Erythroblast (primary cell): Measurements from ENCODE around the gene ARHGEF6.

Experiments used
- GATA1 ChIP-seq: IDR thresholded peaks from 2 replicates; pipeline ENCODE4 v1.6.1; 2011; ENCODE audit warnings: low read depth, mild to moderate bottlenecking, control low read depth, low read length, moderate library complexity
- POLR2A ChIP-seq: IDR thresholded peaks from 2 replicates; pipeline ENCODE4 v1.6.1; 2011; ENCODE audit warnings: mild to moderate bottlenecking, low read length

DNA sequence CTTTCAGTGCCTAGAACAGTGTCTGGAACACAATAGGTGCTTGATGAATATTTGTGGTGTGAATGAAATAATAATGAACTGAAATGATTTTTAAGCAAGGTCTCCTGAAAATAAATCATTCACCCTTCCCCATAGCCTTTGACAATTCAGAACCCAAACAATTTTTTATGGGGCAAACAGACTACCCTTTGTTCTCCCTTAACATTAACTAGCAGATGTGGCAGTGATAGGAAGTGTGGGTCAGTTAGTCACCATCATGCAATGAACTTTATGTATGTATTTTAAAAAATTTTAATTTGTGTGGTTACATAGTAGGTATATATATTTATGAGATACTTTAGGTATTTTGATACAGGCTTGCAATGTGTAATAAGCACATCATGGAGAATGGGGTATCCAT lies 160.0 kb downstream of the ARHGEF6 start:
- TF ChIP-seq POLR2A, result no peak
- TF ChIP-seq GATA1, result no peak
